Measurements from ENCODE around the gene CD109.

CD109 gene

GRCh38 chr6:73671911-73672685 is 23.9 kb upstream of the CD109 start:
- no peak for TF ChIP-seq CTCF (IDR thresholded peaks at IDR 0.05)

- TF ChIP-seq CTCF (IDR thresholded peaks at IDR 0.05): peak; percentile 78
These were observed 20.4 kb upstream of the CD109 start for GRCh38 chr6:73675466-73676098.

GRCh38 chr6:73679009-73679408 is 17.0 kb upstream of the CD109 start:
- TF ChIP-seq CTCF (IDR thresholded peaks at IDR 0.05): no peak

GRCh38 chr6:73680289-73680918 is 15.6 kb upstream of the CD109 start:
- TF ChIP-seq CTCF (IDR thresholded peaks at IDR 0.05): no peak

GRCh38 chr6:73688351-73688750 is 7.7 kb upstream of the CD109 start:
- TF ChIP-seq CTCF (IDR thresholded peaks at IDR 0.05): no peak

- no peak for TF ChIP-seq CTCF (IDR thresholded peaks at IDR 0.05)
These were observed 5.9 kb upstream of the CD109 start for GRCh38 chr6:73690056-73690455.

GRCh38 chr6:73691512-73691911 is 4.5 kb upstream of the CD109 start:
- TF ChIP-seq CTCF (IDR thresholded peaks at IDR 0.05): no peak
